ENCODE measurements around the gene TCEANC2. TPM values are rescaled to one million over a fixed set of nuclear protein-coding genes. Genes with fewer than 3 reads are reported as not detected.

TCEANC2 gene
- total and polyA plus RNA-seq, 4 donors: 0.89 to 2.1 (median 1.7) TPM

DNA sequence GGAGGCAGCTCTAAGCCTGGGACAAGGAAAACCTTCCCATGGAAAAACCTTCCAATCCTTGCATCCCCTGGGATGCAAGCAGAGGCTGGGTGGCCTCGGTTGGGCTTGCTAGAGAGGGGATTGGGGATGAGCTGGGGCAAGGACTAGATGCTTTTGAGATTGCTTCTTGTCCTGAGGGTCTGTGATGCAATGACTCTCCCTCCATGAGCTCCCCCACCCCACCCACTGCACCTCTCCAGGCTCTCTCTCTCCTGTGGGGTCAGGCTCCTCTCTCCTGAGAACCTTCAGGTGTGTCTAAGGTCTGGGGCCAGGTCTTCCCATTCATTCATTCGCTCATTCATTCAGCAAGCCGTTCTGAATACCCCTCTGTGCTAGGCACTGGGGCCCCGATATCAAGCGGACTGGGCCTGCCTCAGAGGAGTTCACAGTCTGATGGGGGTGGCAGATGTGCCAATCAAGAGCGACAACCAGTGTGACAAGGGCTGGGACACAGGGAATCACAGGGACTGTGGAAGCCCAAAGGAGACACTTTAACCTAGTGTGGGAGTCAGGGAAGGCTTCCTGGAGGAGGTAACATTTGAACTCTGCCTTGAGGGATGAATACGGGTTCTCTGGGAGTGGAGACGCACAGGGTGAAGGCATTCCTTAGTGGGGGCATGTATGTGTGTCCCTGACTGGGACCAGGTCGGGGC lies 41.9 kb upstream of the TCEANC2 start:
- TF ChIP-seq FOXA1 (IDR thresholded peaks at IDR 0.05) (no peak), YY1 (IDR thresholded peaks at IDR 0.05) (no peak), FOXA2 (IDR thresholded peaks at IDR 0.05) (no peak)
- TF ChIP-seq, protein P1, sequence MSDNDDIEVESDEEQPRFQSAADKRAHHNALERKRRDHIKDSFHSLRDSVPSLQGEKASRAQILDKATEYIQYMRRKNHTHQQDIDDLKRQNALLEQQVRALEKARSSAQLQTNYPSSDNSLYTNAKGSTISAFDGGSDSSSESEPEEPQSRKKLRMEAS (IDR thresholded peaks at IDR 0.05): no peak
- Histone ChIP-seq H3K4me3 (ENCODE audit: low read depth in 1 of 3, low read length in 3 of 3) (no peak overlapping the region), H3K4me1 (ENCODE audit: control insufficient read depth in 4 of 4, insufficient read depth in 4 of 4, low read length in 3 of 4) (peaks cover 0 to 5% (median 1%) of the 10 kb centered on the region in 4 donors), H3K27me3 (ENCODE audit: control insufficient read depth in 4 of 4, insufficient read depth in 4 of 4, low read length in 3 of 4) (no peaks in the 10 kb centered on the region), H3K9me3 (ENCODE audit: control insufficient read depth in 4 of 4, low read length in 3 of 4) (no peaks in the 10 kb centered on the region), H3K9ac (ENCODE audit: low read depth in 1 of 2, low read length in 2 of 2) (no peak overlapping the region), H3K36me3 (ENCODE audit: control insufficient read depth in 4 of 4, insufficient read depth in 3 of 4, low read depth in 1 of 4, low read length in 3 of 4) (no peaks in the 10 kb centered on the region), H3K27ac (ENCODE audit: low read depth in 1 of 2, low read length in 2 of 2) (no peak overlapping the region)
- 92% methylated on average over 9 of the region's 9 CpGs for WGBS
- DNase-seq (ENCODE audit: low spot score): no peak

DNA sequence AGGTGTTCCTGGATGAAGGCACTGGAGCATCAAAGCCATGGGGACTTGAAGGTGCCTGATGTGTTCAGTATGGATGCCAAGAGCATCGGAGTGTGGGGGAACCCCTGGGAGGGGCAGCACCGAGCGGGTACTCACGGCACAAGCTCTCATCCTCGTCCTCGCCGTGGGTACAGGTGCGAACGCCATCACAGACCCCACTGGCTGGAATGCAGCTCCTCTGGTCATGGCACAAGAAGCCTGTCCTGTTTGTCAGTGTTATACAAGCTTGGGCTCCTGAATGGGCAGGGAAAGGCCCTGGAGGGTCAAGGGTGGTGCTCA lies 41.4 kb upstream of the TCEANC2 start:
- no peak overlapping the region for H3K9ac ChIP-seq (ENCODE audit: low read depth in 1 of 2, low read length in 2 of 2)
- DNase-seq (ENCODE audit: low spot score): no peak
- no peaks in the 10 kb centered on the region for H3K27me3 ChIP-seq (ENCODE audit: control insufficient read depth in 4 of 4, insufficient read depth in 4 of 4, low read length in 3 of 4)
- H3K4me3 ChIP-seq (ENCODE audit: low read depth in 1 of 3, low read length in 3 of 3): no peak overlapping the region
- peaks cover 0 to 5% (median 1%) of the 10 kb centered on the region in 4 donors for H3K4me1 ChIP-seq (ENCODE audit: control insufficient read depth in 4 of 4, insufficient read depth in 4 of 4, low read length in 3 of 4)
- WGBS: 93% methylated on average over 9 of the region's 9 CpGs
- no peak overlapping the region for H3K27ac ChIP-seq (ENCODE audit: low read depth in 1 of 2, low read length in 2 of 2)
- no peak for TF ChIP-seq ZBTB33 (IDR thresholded peaks at IDR 0.05)
- no peak for TF ChIP-seq JUND (IDR thresholded peaks at IDR 0.05)
- TF ChIP-seq RAD21 (IDR thresholded peaks at IDR 0.05): no peak
- TF ChIP-seq FOXA1 (IDR thresholded peaks at IDR 0.05): no peak
- TF ChIP-seq HNF4G (IDR thresholded peaks at IDR 0.05): no peak
- TF ChIP-seq TAF1 (conservative IDR thresholded peaks at IDR 0.05): no peak
- no peak for TF ChIP-seq SP1 (IDR thresholded peaks at IDR 0.05)
- TF ChIP-seq HNF4A (conservative IDR thresholded peaks at IDR 0.05): no peak
- TF ChIP-seq ATF3 (IDR thresholded peaks at IDR 0.05): no peak
- TF ChIP-seq, protein P1 (IDR thresholded peaks at IDR 0.05): no peak
- TF ChIP-seq, protein P2, sequence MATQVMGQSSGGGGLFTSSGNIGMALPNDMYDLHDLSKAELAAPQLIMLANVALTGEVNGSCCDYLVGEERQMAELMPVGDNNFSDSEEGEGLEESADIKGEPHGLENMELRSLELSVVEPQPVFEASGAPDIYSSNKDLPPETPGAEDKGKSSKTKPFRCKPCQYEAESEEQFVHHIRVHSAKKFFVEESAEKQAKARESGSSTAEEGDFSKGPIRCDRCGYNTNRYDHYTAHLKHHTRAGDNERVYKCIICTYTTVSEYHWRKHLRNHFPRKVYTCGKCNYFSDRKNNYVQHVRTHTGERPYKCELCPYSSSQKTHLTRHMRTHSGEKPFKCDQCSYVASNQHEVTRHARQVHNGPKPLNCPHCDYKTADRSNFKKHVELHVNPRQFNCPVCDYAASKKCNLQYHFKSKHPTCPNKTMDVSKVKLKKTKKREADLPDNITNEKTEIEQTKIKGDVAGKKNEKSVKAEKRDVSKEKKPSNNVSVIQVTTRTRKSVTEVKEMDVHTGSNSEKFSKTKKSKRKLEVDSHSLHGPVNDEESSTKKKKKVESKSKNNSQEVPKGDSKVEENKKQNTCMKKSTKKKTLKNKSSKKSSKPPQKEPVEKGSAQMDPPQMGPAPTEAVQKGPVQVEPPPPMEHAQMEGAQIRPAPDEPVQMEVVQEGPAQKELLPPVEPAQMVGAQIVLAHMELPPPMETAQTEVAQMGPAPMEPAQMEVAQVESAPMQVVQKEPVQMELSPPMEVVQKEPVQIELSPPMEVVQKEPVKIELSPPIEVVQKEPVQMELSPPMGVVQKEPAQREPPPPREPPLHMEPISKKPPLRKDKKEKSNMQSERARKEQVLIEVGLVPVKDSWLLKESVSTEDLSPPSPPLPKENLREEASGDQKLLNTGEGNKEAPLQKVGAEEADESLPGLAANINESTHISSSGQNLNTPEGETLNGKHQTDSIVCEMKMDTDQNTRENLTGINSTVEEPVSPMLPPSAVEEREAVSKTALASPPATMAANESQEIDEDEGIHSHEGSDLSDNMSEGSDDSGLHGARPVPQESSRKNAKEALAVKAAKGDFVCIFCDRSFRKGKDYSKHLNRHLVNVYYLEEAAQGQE (IDR thresholded peaks at IDR 0.05): no peak
- no peak for TF ChIP-seq EGR1 (IDR thresholded peaks at IDR 0.05; ENCODE audit: low read depth in 2 of 2)
- no peak for TF ChIP-seq YY1 (IDR thresholded peaks at IDR 0.05)
- no peak for TF ChIP-seq GABPA (IDR thresholded peaks at IDR 0.05 in 1 of 2, conservative IDR thresholded peaks at IDR 0.05 in 1 of 2)
- TF ChIP-seq RXRA (IDR thresholded peaks at IDR 0.05): no peak
- no peak for TF ChIP-seq FOXA2 (IDR thresholded peaks at IDR 0.05)
- no peak for TF ChIP-seq NR2F2 (IDR thresholded peaks at IDR 0.05)
- H3K36me3 ChIP-seq (ENCODE audit: control insufficient read depth in 4 of 4, insufficient read depth in 3 of 4, low read depth in 1 of 4, low read length in 3 of 4): no peaks in the 10 kb centered on the region
- no peaks in the 10 kb centered on the region for H3K9me3 ChIP-seq (ENCODE audit: control insufficient read depth in 4 of 4, low read length in 3 of 4)
